Fibroblast of villous mesenchyme (primary cell): Measurements from ENCODE around the gene CPLX3. TPM values are rescaled to one million over a fixed set of nuclear protein-coding genes. Genes with fewer than 3 reads are reported as not detected.
A peak's percentile ranks its signal among the peaks of the same experiment; 100 is the strongest.

Source experiments
- DNase-seq: peaks from one replicate; pipeline ENCODE4 v3.0.0-alpha.2; 2010; ENCODE audit warnings: low read depth
- H3K4me3 ChIP-seq: 2 replicates; pipeline ENCODE4 v1.5.1; 2011; ENCODE audit warnings: low read depth, mild to moderate bottlenecking, low read length
- small RNA-seq: library from RNA; depleted of rRNA; stranded (forward); fragments of <200 nt; gene quantifications from one replicate; pipeline ENCODE3, GENCODE V24; 2012
- total RNA-seq: library from RNA; depleted of rRNA; stranded (reverse); fragments of >200 nt; gene quantifications from 2 replicates; pipeline ENCODE4 v1.2.3, GENCODE V29; 2012
- TF ChIP-seq, protein P1 (sequence below): IDR thresholded peaks from 2 replicates; pipeline ENCODE4 v1.5.1; 2012; ENCODE audit warnings: low read depth, mild to moderate bottlenecking, low read length; ENCODE audit not compliant: insufficient read depth

CPLX3 gene
- total RNA-seq, 1 donor: not detected

DNA sequence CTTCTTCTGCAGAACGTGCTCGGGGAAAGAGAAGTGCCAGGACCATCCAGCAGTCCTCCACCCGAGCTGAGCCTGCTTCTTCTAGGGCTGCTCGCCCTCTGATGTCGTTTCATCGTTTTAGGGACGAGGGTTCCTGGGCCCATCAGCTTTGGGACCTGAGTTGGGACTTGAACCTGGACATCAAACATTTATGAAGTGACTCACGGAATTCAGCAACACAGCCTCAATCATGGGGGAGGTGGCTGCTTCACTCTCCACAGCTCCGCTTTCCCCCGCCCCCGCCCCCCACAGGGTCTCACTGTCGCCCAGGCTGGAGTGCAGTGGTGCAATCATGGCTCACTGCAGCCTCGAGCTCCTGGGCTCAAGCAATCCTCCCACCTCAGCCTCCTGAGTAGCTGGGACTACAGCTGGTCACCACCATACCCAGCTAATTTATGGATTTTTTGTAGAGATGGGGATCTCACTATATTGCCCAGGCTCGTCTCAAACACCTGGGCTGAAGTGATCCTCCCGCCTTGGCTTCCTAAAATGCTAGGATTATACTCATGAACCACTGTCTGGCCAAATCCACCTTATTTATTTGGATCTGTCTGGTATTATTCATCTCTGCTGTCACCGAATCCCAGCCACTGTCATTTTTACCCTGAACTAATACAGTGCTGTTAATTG, 47.5 kb downstream of the CPLX3 start:
- DNase-seq: no peak
- H3K4me3 ChIP-seq: peak overlapping the region; percentile 79
- TF ChIP-seq, protein P1, sequence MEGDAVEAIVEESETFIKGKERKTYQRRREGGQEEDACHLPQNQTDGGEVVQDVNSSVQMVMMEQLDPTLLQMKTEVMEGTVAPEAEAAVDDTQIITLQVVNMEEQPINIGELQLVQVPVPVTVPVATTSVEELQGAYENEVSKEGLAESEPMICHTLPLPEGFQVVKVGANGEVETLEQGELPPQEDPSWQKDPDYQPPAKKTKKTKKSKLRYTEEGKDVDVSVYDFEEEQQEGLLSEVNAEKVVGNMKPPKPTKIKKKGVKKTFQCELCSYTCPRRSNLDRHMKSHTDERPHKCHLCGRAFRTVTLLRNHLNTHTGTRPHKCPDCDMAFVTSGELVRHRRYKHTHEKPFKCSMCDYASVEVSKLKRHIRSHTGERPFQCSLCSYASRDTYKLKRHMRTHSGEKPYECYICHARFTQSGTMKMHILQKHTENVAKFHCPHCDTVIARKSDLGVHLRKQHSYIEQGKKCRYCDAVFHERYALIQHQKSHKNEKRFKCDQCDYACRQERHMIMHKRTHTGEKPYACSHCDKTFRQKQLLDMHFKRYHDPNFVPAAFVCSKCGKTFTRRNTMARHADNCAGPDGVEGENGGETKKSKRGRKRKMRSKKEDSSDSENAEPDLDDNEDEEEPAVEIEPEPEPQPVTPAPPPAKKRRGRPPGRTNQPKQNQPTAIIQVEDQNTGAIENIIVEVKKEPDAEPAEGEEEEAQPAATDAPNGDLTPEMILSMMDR: no peak

DNA sequence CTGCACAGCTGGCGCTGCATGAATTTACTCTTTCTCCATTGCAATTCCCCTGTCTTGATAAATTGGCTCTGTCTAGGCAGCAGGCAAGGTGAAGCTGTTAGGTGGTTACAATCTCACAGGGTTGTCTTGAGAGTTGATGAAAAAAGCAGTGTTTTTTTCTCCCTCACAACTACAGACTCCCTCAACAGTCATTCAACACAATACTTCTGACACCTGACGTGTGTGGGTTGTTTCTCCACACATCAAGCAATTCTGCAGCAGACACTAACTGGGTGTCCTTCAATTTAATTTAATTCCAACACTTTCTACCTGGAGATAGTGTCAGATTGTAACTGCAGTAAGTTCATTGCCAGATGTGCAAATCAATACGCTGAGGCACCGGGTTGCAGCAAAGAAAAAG, 51.8 kb downstream of the CPLX3 start:
- TF ChIP-seq, protein P1: no peak
- H3K4me3 ChIP-seq: no peak overlapping the region

More for the DNA sequence above, 51.8 kb downstream of the CPLX3 start:
- no peak for DNase-seq

Small RNA genes lying within 50 kb of the gene (small RNA-seq; reads per million reads assigned to genes)
- not detected for gene CPLX3
- gene MIR4513: not detected
- gene MIR6882: 0.85 reads per million

Other genes starting within 250 kb of the CPLX3 start
- gene CLK3, start 210.8 kb upstream of the CPLX3 start, total RNA-seq: 33.2 and 38.4 TPM in 2 replicates
- gene EDC3, start 130.6 kb upstream of the CPLX3 start, total RNA-seq: 9.7 and 11.7 TPM in 2 replicates
- gene CYP1A1, start 101.1 kb upstream of the CPLX3 start, total RNA-seq: not detected in 2 replicates
- not detected in 2 replicates for gene CYP1A2, start 77.8 kb upstream of the CPLX3 start, total RNA-seq
- 32.2 and 33.2 TPM in 2 replicates for gene CSK, start 44.5 kb upstream of the CPLX3 start, total RNA-seq
- gene LMAN1L, start 13.8 kb upstream of the CPLX3 start, total RNA-seq: not detected in 2 replicates
- gene ULK3, start 16.5 kb downstream of the CPLX3 start, total RNA-seq: 15.5 and 17.3 TPM in 2 replicates
- 25.1 and 33.7 TPM in 2 replicates for gene SCAMP2, start 46.7 kb downstream of the CPLX3 start, total RNA-seq
- 38.0 and 41.5 TPM in 2 replicates for gene MPI, start 63.4 kb downstream of the CPLX3 start, total RNA-seq
- gene FAM219B, start 80.2 kb downstream of the CPLX3 start, total RNA-seq: 39.0 and 41.5 TPM in 2 replicates
- 33.7 and 47.4 TPM in 2 replicates for gene COX5A, start 111.4 kb downstream of the CPLX3 start, total RNA-seq
- gene RPP25, start 130.1 kb downstream of the CPLX3 start, total RNA-seq: 2.6 and 11.0 TPM in 2 replicates
- gene SCAMP5, start 168.9 kb downstream of the CPLX3 start, total RNA-seq: 0.43 and 1.6 TPM in 2 replicates
- gene PPCDC, start 197.0 kb downstream of the CPLX3 start, total RNA-seq: 7.4 and 7.8 TPM in 2 replicates